Endothelial cell of umbilical vein (primary cell): ENCODE results near the gene RAB4B. TPM values are rescaled to one million over a fixed set of nuclear protein-coding genes. Genes with fewer than 3 reads are reported as not detected.

Experiments used
- BruUV-seq: library from RNA; stranded (reverse); fragments of 400-500 nt; replicated peaks from 2 replicates; lab custom pipeline; 2021; lab: Mats Ljungman, UMichigan
- CTCF ChIA-PET: fragments of 300-600, 350-600 bp; sonication (Branson Sonifier 250); formaldehyde crosslinking; loops from one replicate; lab custom pipeline; 2021; ENCODE audit warnings: antibody characterized with exemption, inconsistent platforms; lab: Charles Lee
- POLR2A ChIA-PET: fragments of 300-600, 350-600 bp; sonication (Branson Sonifier 250); formaldehyde crosslinking; loops from one replicate; lab custom pipeline; 2021; ENCODE audit warnings: antibody characterized with exemption, inconsistent platforms; lab: Charles Lee
- DNase-seq: peaks from one replicate; pipeline ENCODE4 v3.0.0-alpha.2; 2011; ENCODE audit warnings: low read depth, low spot score
- FAIRE-seq: peaks from 2 replicates; lab custom pipeline; 2011; peaks lifted over from hg19 to GRCh38; lab: Jason Lieb, UNC
- H2AFZ ChIP-seq: 2 replicates; pipeline ENCODE4 v1.6.0; 2012; ENCODE audit warnings: low read depth, low read length, control low read depth, inconsistent platforms
- H3K27ac ChIP-seq: 2 replicates; pipeline ENCODE4 v1.5.1; 2011; ENCODE audit warnings: low read depth, mild to moderate bottlenecking, control low read depth, low read length, moderate library complexity; ENCODE audit not compliant: insufficient read depth
- H3K27me3 ChIP-seq, 2 experiments: 2 replicates each; pipeline versions ENCODE4 v1.6.0 to v1.6.1; 2011; ENCODE audit warnings: low read length in 2 of 2, mixed read lengths in 1 of 2; ENCODE audit not compliant: control insufficient read depth in 2 of 2, insufficient read depth in 2 of 2
- H3K36me3 ChIP-seq, 2 experiments: 2 replicates in 1 of 2; 3 replicates in 1 of 2; pipeline ENCODE4 v1.5.1; 2011; ENCODE audit warnings: low read length in 2 of 2, mild to moderate bottlenecking in 1 of 2, moderate library complexity in 1 of 2; ENCODE audit not compliant: control insufficient read depth in 2 of 2, insufficient read depth in 2 of 2; ENCODE audit errors: extremely low read depth in 1 of 2
- H3K4me1 ChIP-seq: 3 replicates; pipeline ENCODE4 v1.5.1; 2011; ENCODE audit warnings: mild to moderate bottlenecking, low read length; ENCODE audit not compliant: control insufficient read depth, insufficient read depth; ENCODE audit errors: extremely low read depth
- H3K4me2 ChIP-seq: 2 replicates; pipeline ENCODE4 v1.6.1; 2011; ENCODE audit warnings: low read length, control low read depth, mixed read lengths; ENCODE audit not compliant: insufficient read depth
- H3K4me3 ChIP-seq, 3 experiments: fragments of 200-600 bp in 1 of 3; sonication (generic), shearing (Covaris generic) in 1 of 3; replicated peaks in 1 of 3; 2 replicates each; pipeline ENCODE4 v1.5.1; 2011 to 2016; ENCODE audit warnings: control low read depth in 3 of 3, low read length in 3 of 3, mild to moderate bottlenecking in 2 of 3, inconsistent platforms in 1 of 3, low read depth in 1 of 3, moderate library complexity in 1 of 3; ENCODE audit not compliant: insufficient read depth in 1 of 3
- H3K79me2 ChIP-seq: 2 replicates; pipeline ENCODE4 v1.6.0; 2012; ENCODE audit warnings: low read length, inconsistent platforms; ENCODE audit not compliant: control insufficient read depth, insufficient read depth
- H3K9ac ChIP-seq: replicated peaks from 2 replicates; pipeline ENCODE3; 2011; ENCODE audit warnings: low read length, control low read depth; ENCODE audit not compliant: insufficient read depth; ENCODE audit errors: extremely low read depth
- H3K9me1 ChIP-seq: replicated peaks from 3 replicates; pipeline ENCODE4 v1.6.0; 2011; ENCODE audit warnings: mild to moderate bottlenecking, low read length; ENCODE audit not compliant: control insufficient read depth, insufficient read depth; ENCODE audit errors: extremely low read depth
- H3K9me3 ChIP-seq: replicated peaks from 2 replicates; pipeline ENCODE4 v1.5.1; 2012; ENCODE audit warnings: low read length, inconsistent platforms; ENCODE audit not compliant: control insufficient read depth, insufficient read depth
- H4K20me1 ChIP-seq: replicated peaks from 2 replicates; pipeline ENCODE3; 2011; ENCODE audit warnings: mild to moderate bottlenecking, low read length; ENCODE audit not compliant: control insufficient read depth, insufficient read depth; ENCODE audit errors: extremely low read depth
- EZH2 ChIP-seq: IDR thresholded peaks from 2 replicates; pipeline ENCODE4 v1.6.1; 2012; ENCODE audit warnings: borderline replicate concordance, low read depth, mild to moderate bottlenecking, moderate library complexity, low read length, inconsistent platforms; ENCODE audit not compliant: severe bottlenecking
- JUN ChIP-seq: IDR thresholded peaks from 2 replicates; pipeline ENCODE4 v1.6.1; 2011; ENCODE audit warnings: borderline replicate concordance, low read depth; ENCODE audit not compliant: insufficient read length, insufficient read depth
- dilution Hi-C: fragments of 300-500 bp; cut with MboI; formaldehyde crosslinking; loops from one replicate; pipeline ENCODE4 v1.15.0; 2019; ENCODE audit warnings: low sequenced_read_pairs; ENCODE audit not compliant: extremely low pct_ligation_motif_present
- intact Hi-C: fragments of 100-400 bp; cut with micrococcal nuclease; formaldehyde crosslinking; loops from one replicate; pipeline ENCODE4 v1.10.0; 2022
- polyA plus RNA-seq, 4 experiments: library from polyadenylated mRNA; depleted of rRNA in 3 of 4; stranded (reverse) in 3 of 4; unstranded in 1 of 4; fragments of >200 nt; gene quantifications; 2 replicates each; pipeline versions ENCODE4 v1.2.1 to v1.2.3, GENCODE V29; 2011 to 2012; ENCODE audit warnings: missing spikeins in 1 of 4
- total RNA-seq: library from RNA; stranded (reverse); gene quantifications from 2 replicates; pipeline ENCODE4 v1.2.3, GENCODE V29; 2021
- TF ChIP-seq, protein P1 (sequence below), 2 donors: IDR thresholded peaks; 1 replicate in 1 of 2; 2 replicates in 1 of 2; pipeline ENCODE4 v1.5.1; 2011; ENCODE audit warnings: low read length in 2 of 2, mild to moderate bottlenecking in 2 of 2, moderate library complexity in 2 of 2, control low read depth in 1 of 2, inconsistent platforms in 1 of 2, low read depth in 1 of 2; ENCODE audit not compliant: insufficient read depth in 1 of 2; ENCODE audit errors: extremely low read depth in 1 of 2

RAB4B gene
- total and polyA plus RNA-seq, 2 donors (not counting 3 experiments of a cell fraction or from before 2014, with no cell fraction given) = 33.6 to 61.0 TPM

- no peak for FAIRE-seq
- H2AFZ ChIP-seq = no peak overlapping the region
- H3K27me3 ChIP-seq = no peaks in the 10 kb centered on the region
- H3K79me2 ChIP-seq = peaks cover 83% of the 10 kb centered on the region
- no TSS peak for BruUV-seq
- H3K4me1 ChIP-seq = peaks cover 74% of the 10 kb centered on the region
- H3K36me3 ChIP-seq = peaks cover under 1 to 35% of the 10 kb centered on the region in 2 experiments
- ChIA-PET CTCF (interaction anchor here (0.9 to 1.9 kb wide), 3 partner anchors 25 to 140 kb away, joined by 3 to 7 read pairs (median 4); partner anchors contain the start of gene RAB4B), POLR2A (no interaction called here)
- DNase-seq = no peak
- dilution Hi-C loops = no loop called here
- no peaks in the 10 kb centered on the region for H3K9me1 ChIP-seq
- no peaks in the 10 kb centered on the region for H3K9me3 ChIP-seq
- H4K20me1 ChIP-seq = no peaks in the 10 kb centered on the region
- intact Hi-C loops = loop anchor here (10.0 kb wide), 1 partner anchor 359 kb away; the partner anchor contains the start of gene SERTAD3
- H3K9ac ChIP-seq = peak overlapping the region; percentile 6
- H3K4me2 ChIP-seq = peak overlapping the region; percentile 81
- no peak for TF ChIP-seq EZH2
- TF ChIP-seq, protein P1, sequence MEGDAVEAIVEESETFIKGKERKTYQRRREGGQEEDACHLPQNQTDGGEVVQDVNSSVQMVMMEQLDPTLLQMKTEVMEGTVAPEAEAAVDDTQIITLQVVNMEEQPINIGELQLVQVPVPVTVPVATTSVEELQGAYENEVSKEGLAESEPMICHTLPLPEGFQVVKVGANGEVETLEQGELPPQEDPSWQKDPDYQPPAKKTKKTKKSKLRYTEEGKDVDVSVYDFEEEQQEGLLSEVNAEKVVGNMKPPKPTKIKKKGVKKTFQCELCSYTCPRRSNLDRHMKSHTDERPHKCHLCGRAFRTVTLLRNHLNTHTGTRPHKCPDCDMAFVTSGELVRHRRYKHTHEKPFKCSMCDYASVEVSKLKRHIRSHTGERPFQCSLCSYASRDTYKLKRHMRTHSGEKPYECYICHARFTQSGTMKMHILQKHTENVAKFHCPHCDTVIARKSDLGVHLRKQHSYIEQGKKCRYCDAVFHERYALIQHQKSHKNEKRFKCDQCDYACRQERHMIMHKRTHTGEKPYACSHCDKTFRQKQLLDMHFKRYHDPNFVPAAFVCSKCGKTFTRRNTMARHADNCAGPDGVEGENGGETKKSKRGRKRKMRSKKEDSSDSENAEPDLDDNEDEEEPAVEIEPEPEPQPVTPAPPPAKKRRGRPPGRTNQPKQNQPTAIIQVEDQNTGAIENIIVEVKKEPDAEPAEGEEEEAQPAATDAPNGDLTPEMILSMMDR (IDR thresholded peaks at IDR 0.05; ENCODE audit: extremely low read depth in 1 of 2, insufficient read depth in 1 of 2, low read depth in 1 of 2, low read length in 2 of 2) = no peak
- no peak for TF ChIP-seq JUN
- peak overlapping the region; percentile 5 for H3K27ac ChIP-seq
- H3K4me3 ChIP-seq = no peak overlapping the region
Measured at GRCh38 chr19:40803170-40803856, 25.3 kb downstream of the RAB4B start.
